Amygdala (tissue), 56 donors: ENCODE results near the gene PDE2A.

Experiments
- DNase-seq, 56 donors: peaks; one replicate each; lab custom pipeline; 2025; lab: John Stamatoyannopoulos, UW

Gene PDE2A

GRCh38 chr11:72623052-72623451 lies 51.2 kb downstream of the PDE2A start:
- DNase-seq: no peak

GRCh38 chr11:72621008-72621610 lies 53.1 kb downstream of the PDE2A start:
- no peak for DNase-seq

- DNase-seq: no peak
These were observed 55.4 kb downstream of the PDE2A start for GRCh38 chr11:72618803-72619202.

GRCh38 chr11:72617080-72617762 lies 57.0 kb downstream of the PDE2A start:
- DNase-seq: peak in 13 of 56 donors; percentile 11 to 51 (median 29)

GRCh38 chr11:72616655-72617054 lies 57.6 kb downstream of the PDE2A start:
- no peak for DNase-seq

DNA sequence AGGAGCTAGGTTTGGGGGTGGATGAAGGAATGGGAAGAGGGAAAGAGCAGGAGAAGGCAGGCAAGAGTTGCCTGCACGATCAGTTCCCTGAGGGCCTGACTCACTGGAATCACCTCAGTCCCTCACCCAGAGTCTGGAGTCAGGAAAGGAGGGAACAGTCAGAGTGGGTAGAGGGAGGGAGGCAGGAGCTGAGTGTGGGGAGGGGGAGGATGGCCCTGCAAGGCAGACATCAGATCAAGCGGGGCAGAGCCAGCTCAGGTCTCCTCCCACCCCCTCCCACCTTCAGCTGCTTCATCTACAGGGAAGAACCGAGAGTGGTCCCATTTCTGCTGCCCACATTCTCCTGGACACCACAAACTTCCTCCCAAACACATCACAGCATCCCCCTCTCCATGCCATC lies 58.9 kb downstream of the PDE2A start:
- DNase-seq: no peak

- no peak for DNase-seq
These were observed 59.8 kb downstream of the PDE2A start for GRCh38 chr11:72614381-72614780.

GRCh38 chr11:72613977-72614376 lies 60.2 kb downstream of the PDE2A start:
- DNase-seq: peak in 14 of 56 donors; percentile 10 to 49 (median 27)

- DNase-seq: no peak
These were observed 60.8 kb downstream of the PDE2A start for GRCh38 chr11:72613450-72613849.

DNA sequence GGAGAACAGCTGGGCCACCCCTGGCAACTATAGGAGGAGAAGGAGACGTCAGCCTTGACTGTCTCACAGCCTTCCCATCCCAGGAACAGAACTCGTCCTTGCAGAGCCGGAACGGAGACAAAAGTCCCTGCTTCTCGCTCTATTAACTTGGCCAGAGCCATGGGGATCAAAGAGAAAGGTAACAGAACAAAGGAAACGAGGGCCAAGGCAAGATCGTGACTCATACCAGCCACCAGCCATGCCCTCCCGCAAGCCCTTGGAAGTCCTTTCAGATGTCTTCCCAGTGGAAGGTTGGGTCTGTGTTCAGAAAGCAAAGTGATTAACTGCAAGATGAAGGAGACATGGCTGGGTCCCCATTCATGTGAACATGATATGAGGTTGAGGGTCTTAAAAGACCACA lies 64.7 kb downstream of the PDE2A start:
- DNase-seq: no peak

- DNase-seq: no peak
These were observed 65.2 kb downstream of the PDE2A start for GRCh38 chr11:72609045-72609444.

GRCh38 chr11:72607496-72607895 lies 66.7 kb downstream of the PDE2A start:
- DNase-seq: no peak

DNA sequence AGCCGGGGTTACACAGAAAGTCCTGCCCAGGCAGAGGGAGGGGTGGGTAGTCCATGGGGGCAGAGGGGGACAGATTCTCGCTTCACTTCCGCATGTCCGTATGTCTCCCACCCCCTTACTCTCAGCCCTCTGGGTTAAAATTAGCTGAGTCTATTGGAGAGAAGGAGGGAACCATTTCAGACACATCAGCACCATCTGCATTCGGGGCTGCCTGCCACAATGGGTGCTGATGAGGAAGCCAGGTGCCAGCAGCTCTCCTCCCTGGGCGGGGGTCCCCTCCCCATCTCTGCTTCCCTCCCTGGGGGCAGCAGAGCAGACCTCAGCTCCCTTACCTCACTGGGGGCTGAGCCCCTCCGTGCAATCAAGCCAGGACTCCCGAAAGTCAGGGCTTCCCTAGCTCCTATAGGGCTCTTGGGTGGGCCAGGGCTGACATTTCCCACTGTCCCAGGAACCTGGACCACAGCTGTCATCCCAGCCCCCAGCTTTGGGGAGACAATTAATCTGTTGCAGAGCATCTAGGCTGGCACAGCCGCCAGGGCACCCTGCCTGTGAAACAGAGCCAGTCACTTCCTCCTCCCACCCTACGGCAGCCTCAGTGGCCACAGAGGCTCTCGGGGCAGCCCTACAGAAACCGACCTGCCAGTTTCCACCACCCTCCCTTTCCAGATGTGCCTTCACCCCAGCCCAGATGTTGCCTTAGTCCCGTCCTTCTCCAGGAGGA lies 67.3 kb downstream of the PDE2A start:
- peak in 4 of 56 donors; percentile 26 to 41 (median 39) for DNase-seq

- no peak for DNase-seq
These were observed 68.1 kb downstream of the PDE2A start for GRCh38 chr11:72605973-72606747.

- DNase-seq: no peak
These were observed 70.0 kb downstream of the PDE2A start for GRCh38 chr11:72604256-72604655.

- no peak for DNase-seq
These were observed 71.8 kb downstream of the PDE2A start for GRCh38 chr11:72602250-72602904.

GRCh38 chr11:72600557-72600956 lies 73.7 kb downstream of the PDE2A start:
- no peak for DNase-seq

DNA sequence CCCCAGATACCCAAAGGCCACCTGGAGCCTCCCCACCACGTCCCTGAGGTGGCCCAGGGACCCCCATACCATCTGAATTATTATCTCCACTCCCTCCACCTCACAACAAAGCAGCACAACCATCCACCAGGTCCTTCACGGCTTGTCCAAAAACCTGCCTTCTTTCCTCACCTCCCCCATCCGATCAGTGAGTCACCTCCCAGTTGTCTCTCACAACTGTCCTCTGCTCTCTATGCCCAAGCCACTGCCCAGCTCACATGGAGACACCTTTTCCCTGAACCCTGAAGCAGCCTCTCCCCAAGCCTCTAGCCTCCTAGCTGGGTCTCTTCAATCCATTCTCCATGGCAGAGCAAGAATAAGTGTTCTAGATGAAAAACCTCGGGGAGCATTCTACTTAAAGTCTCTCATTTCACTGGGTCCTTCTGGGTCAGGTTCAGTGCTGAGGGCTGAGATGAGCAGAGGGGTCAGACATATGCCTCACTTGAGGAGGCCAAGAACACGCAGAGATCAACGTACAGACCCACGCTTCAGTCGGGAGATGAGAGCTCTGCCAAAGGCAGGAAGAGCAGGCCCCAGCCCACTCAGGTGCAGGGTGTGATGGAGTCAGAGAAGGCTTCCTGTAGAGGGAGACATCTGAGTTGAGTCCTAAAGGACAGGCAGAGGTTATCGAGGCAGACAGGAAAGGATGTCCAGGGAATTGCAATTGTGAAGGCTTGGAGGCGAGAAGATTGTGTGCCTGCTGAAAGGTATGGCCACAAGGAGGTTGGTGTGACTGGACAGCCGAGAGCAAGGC lies 74.7 kb downstream of the PDE2A start:
- DNase-seq: no peak

DNA sequence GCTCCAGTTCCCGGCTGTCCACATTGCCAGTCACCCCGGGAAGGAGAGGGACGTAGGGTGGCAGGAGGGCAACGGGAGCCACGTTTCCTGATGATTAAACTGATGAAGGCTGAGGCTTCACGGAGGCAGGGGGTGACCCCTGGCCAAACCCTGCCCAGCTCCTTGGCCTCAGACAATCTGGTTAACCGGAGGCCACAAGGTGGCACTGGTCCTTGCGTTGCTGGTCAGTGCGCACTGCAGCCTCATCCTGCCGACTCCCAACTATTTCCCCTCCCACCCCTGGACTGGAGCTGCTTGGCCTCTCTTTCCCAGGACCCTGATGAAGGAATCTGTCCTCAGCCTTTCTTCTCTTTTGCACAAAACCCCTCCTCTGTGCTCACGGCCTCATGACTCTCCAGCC lies 75.3 kb downstream of the PDE2A start:
- peak in 24 of 56 donors; percentile 14 to 67 (median 28) for DNase-seq

- no peak for DNase-seq
These were observed 75.8 kb downstream of the PDE2A start for GRCh38 chr11:72598466-72598865.
